VCaP (cell line): ENCODE measurements around the gene CASS4.

Source experiments
- H3K27ac ChIP-seq: fragments of 450-650 bp; 2 replicates; pipeline ENCODE4 v1.5.1; 2017
- CTCF ChIP-seq: fragments of 450-650 bp; conservative IDR thresholded peaks from 2 replicates; pipeline ENCODE4 v1.5.1; 2017; ENCODE audit warnings: mild to moderate bottlenecking, moderate library complexity

CASS4 gene

GRCh38 chr20:56449459-56449858 lies 37.4 kb downstream of the CASS4 start:
- no peak overlapping the region for H3K27ac ChIP-seq
- no peak for TF ChIP-seq CTCF

GRCh38 chr20:56451056-56451765 lies 39.2 kb downstream of the CASS4 start:
- TF ChIP-seq CTCF, result no peak
- H3K27ac ChIP-seq, result no peak overlapping the region

GRCh38 chr20:56453352-56453751 lies 41.3 kb downstream of the CASS4 start:
- no peak for TF ChIP-seq CTCF
- H3K27ac ChIP-seq, result no peak overlapping the region

- no peak overlapping the region for H3K27ac ChIP-seq
- TF ChIP-seq CTCF, result no peak
Observed at GRCh38 chr20:56454754-56455153, 42.7 kb downstream of the CASS4 start.

- no peak for TF ChIP-seq CTCF
Observed at GRCh38 chr20:56458206-56458821, 46.3 kb downstream of the CASS4 start.

GRCh38 chr20:56460459-56460858 lies 48.4 kb downstream of the CASS4 start:
- no peak overlapping the region for H3K27ac ChIP-seq
- no peak for TF ChIP-seq CTCF

More at GRCh38 chr20:56458206-56458821, 46.3 kb downstream of the CASS4 start:
- no peak overlapping the region for H3K27ac ChIP-seq

GRCh38 chr20:56461576-56461975 lies 49.5 kb downstream of the CASS4 start:
- H3K27ac ChIP-seq, result no peak overlapping the region
- TF ChIP-seq CTCF, result no peak
